ENCODE data around the gene UTP18.
A peak's percentile ranks its signal among the peaks of the same experiment; 100 is the strongest.

UTP18 gene

GRCh38 chr17:51228161-51228560 lies 32.2 kb upstream of the UTP18 start:
- DNase-seq (ENCODE audit: low read depth, low spot score) = peak; percentile 47
- no peak overlapping the region for H3K4me3 ChIP-seq (ENCODE audit: low read depth, low read length)
- CTCF ChIA-PET = no interaction called here
- TF ChIP-seq CTCF (IDR thresholded peaks at IDR 0.05; ENCODE audit: insufficient read depth, low read length, missing control alignments) = no peak
- POLR2A ChIA-PET = interaction anchor here (0.7 kb wide), 1 partner anchor 13 kb away, joined by 3 read pairs; no protein-coding TSS in a partner anchor

GRCh38 chr17:51229889-51230288 lies 30.5 kb upstream of the UTP18 start:
- ChIA-PET POLR2A (no interaction called here), CTCF (interaction anchor here (1.0 kb wide), 1 partner anchor 9 kb away, joined by 3 read pairs; no protein-coding TSS in a partner anchor)
- no peak for DNase-seq (ENCODE audit: low read depth, low spot score)
- no peak for TF ChIP-seq CTCF (IDR thresholded peaks at IDR 0.05; ENCODE audit: insufficient read depth, low read length, missing control alignments)
- no peak overlapping the region for H3K4me3 ChIP-seq (ENCODE audit: low read depth, low read length)

- ChIA-PET CTCF (interaction anchor here (1.0 kb wide), 1 partner anchor 8 kb away, joined by 3 read pairs; no protein-coding TSS in a partner anchor), POLR2A (no interaction called here)
- no peak for DNase-seq (ENCODE audit: low read depth, low spot score)
- TF ChIP-seq CTCF (IDR thresholded peaks at IDR 0.05; ENCODE audit: insufficient read depth, low read length, missing control alignments) = no peak
- no peak overlapping the region for H3K4me3 ChIP-seq (ENCODE audit: low read depth, low read length)
Observed at GRCh38 chr17:51230306-51230705, 30.0 kb upstream of the UTP18 start.

- ChIA-PET CTCF (interaction anchor here (1.1 kb wide), 1 partner anchor 9 kb away, joined by 4 read pairs; no protein-coding TSS in a partner anchor), POLR2A (no interaction called here)
- DNase-seq (ENCODE audit: low read depth, low spot score) = no peak
- no peak for TF ChIP-seq CTCF (IDR thresholded peaks at IDR 0.05; ENCODE audit: insufficient read depth, low read length, missing control alignments)
- no peak overlapping the region for H3K4me3 ChIP-seq (ENCODE audit: low read depth, low read length)
Observed at GRCh38 chr17:51231999-51232398, 28.3 kb upstream of the UTP18 start.

GRCh38 chr17:51234162-51234561 lies 26.2 kb upstream of the UTP18 start:
- TF ChIP-seq CTCF (IDR thresholded peaks at IDR 0.05; ENCODE audit: insufficient read depth, low read length, missing control alignments) = no peak
- DNase-seq (ENCODE audit: low read depth, low spot score) = no peak
- no peak overlapping the region for H3K4me3 ChIP-seq (ENCODE audit: low read depth, low read length)
- ChIA-PET CTCF (no interaction called here), POLR2A (no interaction called here)

- ChIA-PET CTCF (interaction anchor here (1.3 kb wide), 1 partner anchor 8 kb away, joined by 3 read pairs; no protein-coding TSS in a partner anchor), POLR2A (no interaction called here)
- DNase-seq (ENCODE audit: low read depth, low spot score) = no peak
- no peak for TF ChIP-seq CTCF (IDR thresholded peaks at IDR 0.05; ENCODE audit: insufficient read depth, low read length, missing control alignments)
- no peak overlapping the region for H3K4me3 ChIP-seq (ENCODE audit: low read depth, low read length)
Observed at GRCh38 chr17:51238255-51238887, 22.0 kb upstream of the UTP18 start.

Measured in AG04449 (cell line).